Measurements from ENCODE around the gene PCSK7. TPM values are rescaled to one million over a fixed set of nuclear protein-coding genes. Genes with fewer than 3 reads are reported as not detected.
"Not testable (repeated sequence)": the region's sequence is repeated elsewhere in the genome, so short reads cannot be mapped to it uniquely, and the experiment has no call there.

Gene PCSK7
- total and polyA plus RNA-seq, 2 of the 8 experiments (the other 6 are each of a cell fraction or from before 2014, with no cell fraction given) = 23.4 to 38.5 TPM

DNA sequence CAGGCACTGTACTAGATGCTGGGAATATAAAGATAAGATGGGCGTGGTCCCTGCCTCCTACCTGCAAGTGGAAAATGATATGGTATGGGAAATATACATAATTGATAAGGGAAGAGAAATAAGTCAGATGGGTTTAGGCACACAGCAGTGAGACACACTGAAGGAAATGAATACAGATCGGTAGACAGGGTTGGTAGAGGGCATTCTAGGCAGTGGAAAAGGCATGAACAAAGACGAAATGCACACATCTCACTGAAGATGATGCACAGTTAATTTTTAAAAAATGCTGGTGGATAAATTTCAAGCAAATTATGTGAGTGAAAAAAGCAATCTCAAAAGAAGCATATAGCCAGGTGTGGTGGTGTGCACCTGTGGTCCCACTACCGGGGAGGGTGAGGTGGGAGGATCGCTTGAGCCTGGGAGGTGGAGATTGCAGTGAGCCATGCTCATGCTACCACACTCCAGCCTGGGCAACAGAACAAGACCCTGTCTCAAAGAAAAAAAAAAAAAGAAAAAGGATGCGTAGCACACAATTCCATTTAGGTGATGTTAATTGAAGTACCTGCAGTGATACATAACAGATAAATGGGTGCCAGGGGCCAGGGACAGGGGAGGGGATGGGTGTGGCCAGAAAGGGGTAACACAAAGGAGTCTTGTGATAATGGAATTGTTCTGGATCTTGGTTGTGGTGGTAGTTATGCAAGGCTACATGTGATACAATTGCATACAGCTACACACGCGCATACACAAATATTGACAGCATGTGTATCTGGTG lies 22.3 kb downstream of the PCSK7 start:
- H3K23ac ChIP-seq (ENCODE audit: insufficient read length); DNase-seq (ENCODE audit: low read depth in 1 of 2, low spot score in 2 of 2); H3K4me1 ChIP-seq (replicated peaks in 1 of 4; ENCODE audit: control insufficient read depth in 3 of 4, insufficient read depth in 4 of 4, low read length in 3 of 4); H3K4ac ChIP-seq (replicated peaks; ENCODE audit: insufficient read length, low read depth, low read length); H4K5ac ChIP-seq (ENCODE audit: insufficient read length, low read depth, low read length); H2BK120ac ChIP-seq (replicated peaks; ENCODE audit: low read depth, low read length); H3K23me2 ChIP-seq (ENCODE audit: low read depth, low read length); H2BK12ac ChIP-seq (ENCODE audit: low read depth, low read length); FAIRE-seq; H3K36me3 ChIP-seq (ENCODE audit: control insufficient read depth in 2 of 4, insufficient read depth in 4 of 4, low read length in 3 of 4); H2BK5ac ChIP-seq (ENCODE audit: low read depth, low read length); H3K4me2 ChIP-seq (ENCODE audit: insufficient read depth in 1 of 2, low read depth in 2 of 2, low read length in 2 of 2); H4K8ac ChIP-seq (ENCODE audit: extremely low read depth, insufficient read depth, low read length); H3K4me3 ChIP-seq (ENCODE audit: extremely low read depth in 1 of 4, insufficient read depth in 2 of 4, low read depth in 3 of 4, low read length in 4 of 4); H2AFZ ChIP-seq (ENCODE audit: low read length); H3K79me2 ChIP-seq (ENCODE audit: control insufficient read depth in 1 of 2, insufficient read depth in 2 of 2, low read length in 2 of 2); H2BK15ac ChIP-seq (ENCODE audit: low read length); H3K9ac ChIP-seq (replicated peaks in 1 of 4; ENCODE audit: extremely low read depth in 1 of 4, low read depth in 3 of 4, low read length in 3 of 4); H3K9me3 ChIP-seq (ENCODE audit: insufficient read depth in 2 of 2, low read depth in 1 of 2, low read length in 1 of 2); H3K27me3 ChIP-seq (replicated peaks in 1 of 4; ENCODE audit: control insufficient read depth in 3 of 4, extremely low read depth in 1 of 4, insufficient read depth in 3 of 4, low read length in 3 of 4); H3K79me1 ChIP-seq (ENCODE audit: low read depth, low read length); H3K18ac ChIP-seq (ENCODE audit: extremely low read depth, low read length); H4K20me1 ChIP-seq (replicated peaks in 1 of 2; ENCODE audit: control insufficient read depth in 1 of 2, insufficient read depth in 2 of 2, low read length in 2 of 2); H3K56ac ChIP-seq (replicated peaks; ENCODE audit: insufficient read length, low read depth, low read length); H2AK5ac ChIP-seq (ENCODE audit: low read depth, low read length); H3K27ac ChIP-seq (ENCODE audit: low read depth, low read length); H2BK20ac ChIP-seq (ENCODE audit: low read length); H4K91ac ChIP-seq (replicated peaks; ENCODE audit: insufficient read length, low read length); H3K14ac ChIP-seq (ENCODE audit: insufficient read length): not testable (repeated sequence)
- TF ChIP-seq POLR2A (IDR thresholded peaks at IDR 0.05; ENCODE audit: control extremely low read depth in 1 of 2, low read depth in 2 of 2, low read length in 2 of 2) (0 out of 3 replicates have a peak, but pooled peaks of 1 of the 2 experiments have one; percentile 49), POLR2AphosphoS5 (IDR thresholded peaks at IDR 0.05; ENCODE audit: low read depth, low read length) (peak; percentile 75)
- CTCF ChIA-PET (ENCODE audit: partially characterized antibody) = interaction anchor here (0.6 to 25.0 kb wide), 8 partner anchors 12 to 99 kb away, joined by 3 to 449 read pairs (median 20); partner anchors contain the start of gene TAGLN
- POLR2A ChIA-PET (ENCODE audit: partially characterized antibody) = interaction anchor here (0.7 to 5.1 kb wide), 4 partner anchors 10 to 14 kb away, joined by 3 to 47 read pairs (median 4); partner anchors contain the start of gene TAGLN
- WGBS, 2 experiments (ENCODE audit: extremely low coverage in 1 of 2, insufficient coverage in 1 of 2, insufficient read length in 1 of 2, insufficient replicate concordance in 2 of 2, low coverage in 1 of 2, low lambda C conversion rate in 2 of 2, missing lambda C conversion rate in 1 of 2) = 90% methylated on average over 8 of the region's 8 CpGs; no CpG with 5 or more reads in 1 of the 2 experiments

All from H1 (cell line).